Endothelial cell of umbilical vein (primary cell): ENCODE measurements around the gene EXOC6B. TPM values are rescaled to one million over a fixed set of nuclear protein-coding genes. Genes with fewer than 3 reads are reported as not detected.

Source experiments
- BruUV-seq: library from RNA; stranded (reverse); fragments of 400-500 nt; replicated peaks from 2 replicates; lab custom pipeline; 2021; lab: Mats Ljungman, UMichigan
- CTCF ChIA-PET: fragments of 300-600, 350-600 bp; sonication (Branson Sonifier 250); formaldehyde crosslinking; loops from one replicate; lab custom pipeline; 2021; ENCODE audit warnings: antibody characterized with exemption, inconsistent platforms; lab: Charles Lee
- POLR2A ChIA-PET: fragments of 300-600, 350-600 bp; sonication (Branson Sonifier 250); formaldehyde crosslinking; loops from one replicate; lab custom pipeline; 2021; ENCODE audit warnings: antibody characterized with exemption, inconsistent platforms; lab: Charles Lee
- DNase-seq: peaks from one replicate; pipeline ENCODE4 v3.0.0-alpha.2; 2011; ENCODE audit warnings: low read depth, low spot score
- FAIRE-seq: peaks from 2 replicates; lab custom pipeline; 2011; peaks lifted over from hg19 to GRCh38; lab: Jason Lieb, UNC
- H2AFZ ChIP-seq: 2 replicates; pipeline ENCODE4 v1.6.0; 2012; ENCODE audit warnings: low read depth, low read length, control low read depth, inconsistent platforms
- H3K27ac ChIP-seq: 2 replicates; pipeline ENCODE4 v1.5.1; 2011; ENCODE audit warnings: low read depth, mild to moderate bottlenecking, control low read depth, low read length, moderate library complexity; ENCODE audit not compliant: insufficient read depth
- H3K27me3 ChIP-seq, 2 experiments: 2 replicates each; pipeline versions ENCODE4 v1.6.0 to v1.6.1; 2011; ENCODE audit warnings: low read length in 2 of 2, mixed read lengths in 1 of 2; ENCODE audit not compliant: control insufficient read depth in 2 of 2, insufficient read depth in 2 of 2
- H3K36me3 ChIP-seq, 2 experiments: 2 replicates in 1 of 2; 3 replicates in 1 of 2; pipeline ENCODE4 v1.5.1; 2011; ENCODE audit warnings: low read length in 2 of 2, mild to moderate bottlenecking in 1 of 2, moderate library complexity in 1 of 2; ENCODE audit not compliant: control insufficient read depth in 2 of 2, insufficient read depth in 2 of 2; ENCODE audit errors: extremely low read depth in 1 of 2
- H3K4me1 ChIP-seq: 3 replicates; pipeline ENCODE4 v1.5.1; 2011; ENCODE audit warnings: mild to moderate bottlenecking, low read length; ENCODE audit not compliant: control insufficient read depth, insufficient read depth; ENCODE audit errors: extremely low read depth
- H3K4me2 ChIP-seq: 2 replicates; pipeline ENCODE4 v1.6.1; 2011; ENCODE audit warnings: low read length, control low read depth, mixed read lengths; ENCODE audit not compliant: insufficient read depth
- H3K4me3 ChIP-seq, 3 experiments: fragments of 200-600 bp in 1 of 3; sonication (generic), shearing (Covaris generic) in 1 of 3; replicated peaks in 1 of 3; 2 replicates each; pipeline ENCODE4 v1.5.1; 2011 to 2016; ENCODE audit warnings: control low read depth in 3 of 3, low read length in 3 of 3, mild to moderate bottlenecking in 2 of 3, inconsistent platforms in 1 of 3, low read depth in 1 of 3, moderate library complexity in 1 of 3; ENCODE audit not compliant: insufficient read depth in 1 of 3
- H3K79me2 ChIP-seq: 2 replicates; pipeline ENCODE4 v1.6.0; 2012; ENCODE audit warnings: low read length, inconsistent platforms; ENCODE audit not compliant: control insufficient read depth, insufficient read depth
- H3K9ac ChIP-seq: replicated peaks from 2 replicates; pipeline ENCODE3; 2011; ENCODE audit warnings: low read length, control low read depth; ENCODE audit not compliant: insufficient read depth; ENCODE audit errors: extremely low read depth
- H3K9me1 ChIP-seq: replicated peaks from 3 replicates; pipeline ENCODE4 v1.6.0; 2011; ENCODE audit warnings: mild to moderate bottlenecking, low read length; ENCODE audit not compliant: control insufficient read depth, insufficient read depth; ENCODE audit errors: extremely low read depth
- H3K9me3 ChIP-seq: replicated peaks from 2 replicates; pipeline ENCODE4 v1.5.1; 2012; ENCODE audit warnings: low read length, inconsistent platforms; ENCODE audit not compliant: control insufficient read depth, insufficient read depth
- H4K20me1 ChIP-seq: replicated peaks from 2 replicates; pipeline ENCODE3; 2011; ENCODE audit warnings: mild to moderate bottlenecking, low read length; ENCODE audit not compliant: control insufficient read depth, insufficient read depth; ENCODE audit errors: extremely low read depth
- FOS ChIP-seq: IDR thresholded peaks from 2 replicates; pipeline ENCODE4 v1.6.1; 2011; ENCODE audit warnings: mild to moderate bottlenecking, low read length, moderate library complexity, borderline replicate concordance; ENCODE audit not compliant: insufficient read depth
- GATA2 ChIP-seq: IDR thresholded peaks from 2 replicates; pipeline ENCODE4 v1.7.0; 2011; ENCODE audit warnings: low read depth, mild to moderate bottlenecking, moderate library complexity, mixed read lengths, low read length; ENCODE audit not compliant: insufficient read length, insufficient read depth
- POLR2A ChIP-seq: IDR thresholded peaks from 2 replicates; pipeline ENCODE4 v1.6.1; 2012; ENCODE audit warnings: low read depth, mild to moderate bottlenecking, control low read depth, low read length
- dilution Hi-C: fragments of 300-500 bp; cut with MboI; formaldehyde crosslinking; loops from one replicate; pipeline ENCODE4 v1.15.0; 2019; ENCODE audit warnings: low sequenced_read_pairs; ENCODE audit not compliant: extremely low pct_ligation_motif_present
- intact Hi-C: fragments of 100-400 bp; cut with micrococcal nuclease; formaldehyde crosslinking; loops from one replicate; pipeline ENCODE4 v1.10.0; 2022
- polyA plus RNA-seq, 4 experiments: library from polyadenylated mRNA; depleted of rRNA in 3 of 4; stranded (reverse) in 3 of 4; unstranded in 1 of 4; fragments of >200 nt; gene quantifications; 2 replicates each; pipeline versions ENCODE4 v1.2.1 to v1.2.3, GENCODE V29; 2011 to 2012; ENCODE audit warnings: missing spikeins in 1 of 4
- total RNA-seq: library from RNA; stranded (reverse); gene quantifications from 2 replicates; pipeline ENCODE4 v1.2.3, GENCODE V29; 2021

The EXOC6B gene
- total and polyA plus RNA-seq, 2 donors (not counting 3 experiments of a cell fraction or from before 2014, with no cell fraction given) = 10.8 to 34.8 TPM

- POLR2A ChIA-PET = no interaction called here
- Histone ChIP-seq H3K4me3 (no peak overlapping the region), H3K4me2 (no peak overlapping the region), H3K9ac (no peak overlapping the region), H3K36me3 (no peaks in the 10 kb centered on the region), H3K27me3 (no peaks in the 10 kb centered on the region), H3K9me1 (no peaks in the 10 kb centered on the region), H3K27ac (no peak overlapping the region), H4K20me1 (no peaks in the 10 kb centered on the region), H3K79me2 (no peaks in the 10 kb centered on the region), H3K4me1 (peaks cover 13% of the 10 kb centered on the region), H3K9me3 (no peaks in the 10 kb centered on the region), H2AFZ (no peak overlapping the region)
- TF ChIP-seq FOS = no peak
- no peak for DNase-seq
- CTCF ChIA-PET = interaction anchor here (0.7 to 2.6 kb wide), 4 partner anchors 14 to 90 kb away, joined by 3 to 7 read pairs (median 4); no protein-coding TSS in a partner anchor
- FAIRE-seq = no peak
- intact Hi-C loops = no loop called here
- no TSS peak for BruUV-seq
- dilution Hi-C loops = no loop called here
Observed at GRCh38 chr2:72796766-72797165, 29.1 kb downstream of the EXOC6B start.

GRCh38 chr2:72794572-72794971 is 31.3 kb downstream of the EXOC6B start:
- Histone ChIP-seq H3K27ac (peak overlapping the region; percentile 36), H3K4me3 (no peak overlapping the region), H3K9ac (no peak overlapping the region), H2AFZ (no peak overlapping the region), H3K4me1 (peaks cover 13% of the 10 kb centered on the region), H3K79me2 (no peaks in the 10 kb centered on the region), H3K9me1 (no peaks in the 10 kb centered on the region), H4K20me1 (no peaks in the 10 kb centered on the region), H3K9me3 (no peaks in the 10 kb centered on the region), H3K4me2 (peak overlapping the region; percentile 63), H3K27me3 (no peaks in the 10 kb centered on the region), H3K36me3 (no peaks in the 10 kb centered on the region)
- intact Hi-C loops (loop anchor here (5.0 kb wide), 1 partner anchor 33 kb away; the partner anchor contains the start of gene EXOC6B), dilution Hi-C loops (no loop called here)
- BruUV-seq = no TSS peak
- POLR2A ChIA-PET = no interaction called here
- CTCF ChIA-PET = interaction anchor here (1.0 to 1.2 kb wide), 6 partner anchors 9 to 93 kb away, joined by 3 to 8 read pairs (median 5); partner anchors contain the start of gene SPR
- TF ChIP-seq GATA2 = peak; percentile 47
- peak; percentile 70 for TF ChIP-seq FOS
- TF ChIP-seq POLR2A = no peak
- FAIRE-seq (no peak), DNase-seq (peak; percentile 33)
